Body of pancreas (tissue), 4 donors: ENCODE measurements around the gene EEF1G. TPM values are rescaled to one million over a fixed set of nuclear protein-coding genes. Genes with fewer than 3 reads are reported as not detected.

ENCODE experiments used
- ATAC-seq: fragments of 150-250 bp; one replicate; pipeline ENCODE4 v1.9.1; 2016
- DNase-seq, 4 donors: peaks; one replicate each; pipeline ENCODE4 v3.0.0-alpha.2; 2019
- H3K27ac ChIP-seq, 4 donors: fragments of 200-600 bp; sonication (generic); 1 replicate in 3 of 4; 2 replicates in 1 of 4; pipeline versions ENCODE4 v1.5.1 to v1.6.1; 2016 to 2019; ENCODE audit warnings: mild to moderate bottlenecking in 1 of 4, mixed read lengths in 1 of 4, moderate library complexity in 1 of 4
- H3K27me3 ChIP-seq, 2 donors: fragments of 200-600 bp; sonication (generic); one replicate each; pipeline ENCODE4 v1.6.0; 2016; ENCODE audit warnings: mild to moderate bottlenecking in 1 of 2
- H3K36me3 ChIP-seq, 2 donors: fragments of 200-600 bp; sonication (generic); replicated peaks in 1 of 2; 2 replicates each; pipeline ENCODE4 v1.5.1; 2016; ENCODE audit warnings: low read depth in 2 of 2; ENCODE audit not compliant: insufficient read depth in 1 of 2
- H3K4me1 ChIP-seq: fragments of 200-600 bp; sonication (generic); one replicate; pipeline ENCODE4 v1.6.0; 2016
- H3K4me3 ChIP-seq, 2 donors: fragments of 200-600 bp; sonication (generic); 1 replicate in 1 of 2; 2 replicates in 1 of 2; pipeline ENCODE4 v1.5.1; 2016 to 2019
- H3K9me3 ChIP-seq, 3 donors: fragments of 200-600 bp; sonication (generic); 1 replicate in 2 of 3; 2 replicates in 1 of 3; pipeline ENCODE4 v1.5.1; 2016
- CTCF ChIP-seq, 7 experiments: fragments of 450-650 bp in 4 of 7; fragments of 200-600 bp in 3 of 7; sonication (generic) in 3 of 7; IDR thresholded peaks; one replicate each; pipeline ENCODE4 v1.5.1; 2016 to 2019; ENCODE audit warnings: antibody characterized with exemption in 7 of 7
- POLR2A ChIP-seq, 3 donors: fragments of 450-650 bp; IDR thresholded peaks; one replicate each; pipeline ENCODE4 v1.6.1; 2016; ENCODE audit warnings: antibody characterized with exemption in 3 of 3, mild to moderate bottlenecking in 2 of 3
- WGBS, 2 donors: methylation state at CpG; one replicate each; pipeline ENCODE4 v1.1.5; 2017; 5-methylcytosine and 5-hydroxymethylcytosine counted together
- intact Hi-C: fragments of 100-400 bp; cut with DNase I; formaldehyde crosslinking; loops from one replicate; pipeline ENCODE4 v1.15.1; 2023
- total RNA-seq, 2 donors: library from RNA; depleted of rRNA; stranded (reverse); fragments of >200 nt; gene quantifications; one replicate each; pipeline ENCODE4 v1.1.0, GENCODE V29; 2016

EEF1G gene
- total RNA-seq, 2 donors from 2014 or later, result 893 to 1,161 TPM

GRCh38 chr11:62607714-62608113 is 34.0 kb upstream of the EEF1G start:
- Histone ChIP-seq H3K27me3 (no peaks in the 10 kb centered on the region), H3K4me3 (no peak overlapping the region), H3K9me3 (no peaks in the 10 kb centered on the region), H3K36me3 (no peaks in the 10 kb centered on the region), H3K4me1 (peaks cover 16% of the 10 kb centered on the region), H3K27ac (no peak overlapping the region)
- TF ChIP-seq POLR2A (IDR thresholded peaks at IDR 0.05) (no peak), CTCF (IDR thresholded peaks at IDR 0.05) (no peak)
- DNase-seq, result no peak
- WGBS, 2 donors, result 87 to 96% methylated on average over 3 to 4 of the region's 4 CpGs
- intact Hi-C loops, result no loop called here
- no peak for ATAC-seq

GRCh38 chr11:62605902-62606301 is 32.2 kb upstream of the EEF1G start:
- H3K27ac ChIP-seq, result no peak overlapping the region
- WGBS, 2 donors, result 94 to 97% methylated on average over 7 to 15 of the region's 15 CpGs
- no peaks in the 10 kb centered on the region for H3K36me3 ChIP-seq
- TF ChIP-seq POLR2A (IDR thresholded peaks at IDR 0.05) (no peak), CTCF (IDR thresholded peaks at IDR 0.05) (no peak)
- intact Hi-C loops, result no loop called here
- DNase-seq (no peak), ATAC-seq (no peak)
- H3K27me3 ChIP-seq, result no peaks in the 10 kb centered on the region
- H3K9me3 ChIP-seq, result no peaks in the 10 kb centered on the region
- peaks cover 14% of the 10 kb centered on the region for H3K4me1 ChIP-seq
- H3K4me3 ChIP-seq, result no peak overlapping the region

- TF ChIP-seq POLR2A (IDR thresholded peaks at IDR 0.05) (no peak), CTCF (IDR thresholded peaks at IDR 0.05) (no peak)
- intact Hi-C loops, result no loop called here
- 89 to 91% methylated on average over 5 to 6 of the region's 6 CpGs for WGBS, 2 donors
Observed at GRCh38 chr11:62605467-62605866, 31.8 kb upstream of the EEF1G start.

GRCh38 chr11:62604460-62605120 is 30.9 kb upstream of the EEF1G start:
- Histone ChIP-seq H3K27ac (no peak overlapping the region), H3K36me3 (no peaks in the 10 kb centered on the region), H3K4me3 (no peak overlapping the region), H3K9me3 (no peaks in the 10 kb centered on the region), H3K4me1 (peaks cover 26% of the 10 kb centered on the region), H3K27me3 (no peaks in the 10 kb centered on the region)
- WGBS, 2 donors, result 84 to 86% methylated on average over 11 to 13 of the region's 13 CpGs
- no peak for TF ChIP-seq CTCF (IDR thresholded peaks at IDR 0.05)
- no peak for TF ChIP-seq POLR2A (IDR thresholded peaks at IDR 0.05)
- no peak for DNase-seq
- intact Hi-C loops, result no loop called here
- no peak for ATAC-seq

More at GRCh38 chr11:62605467-62605866, 31.8 kb upstream of the EEF1G start:
- Histone ChIP-seq H3K27ac (no peak overlapping the region), H3K9me3 (no peaks in the 10 kb centered on the region), H3K4me1 (peaks cover 17% of the 10 kb centered on the region), H3K27me3 (no peaks in the 10 kb centered on the region), H3K4me3 (no peak overlapping the region), H3K36me3 (no peaks in the 10 kb centered on the region)
- DNase-seq, result no peak
- no peak for ATAC-seq

- intact Hi-C loops, result no loop called here
- 81 to 94% methylated on average over 8 of the region's 8 CpGs for WGBS, 2 donors
- H3K27ac ChIP-seq, result no peak overlapping the region
- DNase-seq (no peak), ATAC-seq (no peak)
- no peak overlapping the region for H3K4me3 ChIP-seq
- no peak for TF ChIP-seq CTCF (IDR thresholded peaks at IDR 0.05)
- no peak for TF ChIP-seq POLR2A (IDR thresholded peaks at IDR 0.05)
- H3K4me1 ChIP-seq, result peaks cover 34% of the 10 kb centered on the region
- H3K36me3 ChIP-seq, result no peaks in the 10 kb centered on the region
- no peaks in the 10 kb centered on the region for H3K27me3 ChIP-seq
- no peaks in the 10 kb centered on the region for H3K9me3 ChIP-seq
Observed at GRCh38 chr11:62603776-62604299, 30.1 kb upstream of the EEF1G start.
